Measurements from ENCODE around the gene SLC35F1. TPM values are rescaled to one million over a fixed set of nuclear protein-coding genes. Genes with fewer than 3 reads are reported as not detected.

The SLC35F1 gene
- polyA plus RNA-seq, 1 donor from 2014 or later: 35.1 TPM

DNA sequence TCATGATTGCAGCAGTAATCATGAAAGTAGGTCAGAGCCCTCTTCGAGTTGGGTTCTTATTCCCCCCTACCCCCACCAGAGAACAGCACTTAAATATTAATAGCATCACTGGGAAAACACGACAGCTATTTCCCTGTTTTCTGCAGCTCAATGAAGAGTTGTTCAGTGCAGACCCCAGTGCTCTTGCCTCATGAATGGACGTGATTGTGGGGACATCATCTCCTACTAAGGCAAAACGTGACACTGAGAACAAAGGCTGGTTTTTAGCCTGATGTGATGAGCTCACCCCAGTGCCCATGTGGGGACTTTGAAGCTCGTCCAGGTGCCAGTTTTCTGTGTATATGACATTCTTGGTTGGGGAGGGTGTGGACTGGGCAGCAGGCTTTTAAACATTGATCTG is 105.9 kb downstream of the SLC35F1 start:
- no peaks in the 10 kb centered on the region for H3K9me2 ChIP-seq (ENCODE audit: insufficient read depth, low read length)
- no peaks in the 10 kb centered on the region for H4K20me1 ChIP-seq (ENCODE audit: insufficient read depth)
- H3K27ac ChIP-seq (ENCODE audit: low read length): no peak overlapping the region

DNA sequence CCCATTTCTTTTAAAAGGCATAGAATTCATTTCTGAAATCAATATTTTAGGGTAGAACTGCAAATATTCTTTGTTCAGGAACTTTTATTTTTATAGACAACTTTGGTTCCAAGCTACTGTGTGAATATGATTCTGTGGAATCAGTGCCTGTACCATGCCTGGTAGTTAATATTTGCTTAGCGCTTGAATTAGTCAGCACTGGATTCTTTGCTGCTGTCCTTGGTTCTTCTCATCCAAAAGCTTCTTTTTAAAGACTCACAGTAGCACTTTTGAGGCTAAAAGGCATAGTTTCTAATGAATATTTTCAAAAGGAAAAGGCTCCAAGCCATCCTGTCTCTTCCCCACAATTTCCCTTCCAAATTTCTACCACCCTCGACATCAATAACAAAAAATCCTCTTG is 109.5 kb downstream of the SLC35F1 start:
- no peaks in the 10 kb centered on the region for H3K36me3 ChIP-seq (ENCODE audit: insufficient read depth, low read length)
- H3K79me2 ChIP-seq (replicated peaks; ENCODE audit: insufficient read depth, low read length): no peaks in the 10 kb centered on the region
- H3K9me3 ChIP-seq (ENCODE audit: low read length): no peaks in the 10 kb centered on the region
- H2AFZ ChIP-seq (ENCODE audit: low read depth, low read length): no peak overlapping the region
- TF ChIP-seq, protein P1, sequence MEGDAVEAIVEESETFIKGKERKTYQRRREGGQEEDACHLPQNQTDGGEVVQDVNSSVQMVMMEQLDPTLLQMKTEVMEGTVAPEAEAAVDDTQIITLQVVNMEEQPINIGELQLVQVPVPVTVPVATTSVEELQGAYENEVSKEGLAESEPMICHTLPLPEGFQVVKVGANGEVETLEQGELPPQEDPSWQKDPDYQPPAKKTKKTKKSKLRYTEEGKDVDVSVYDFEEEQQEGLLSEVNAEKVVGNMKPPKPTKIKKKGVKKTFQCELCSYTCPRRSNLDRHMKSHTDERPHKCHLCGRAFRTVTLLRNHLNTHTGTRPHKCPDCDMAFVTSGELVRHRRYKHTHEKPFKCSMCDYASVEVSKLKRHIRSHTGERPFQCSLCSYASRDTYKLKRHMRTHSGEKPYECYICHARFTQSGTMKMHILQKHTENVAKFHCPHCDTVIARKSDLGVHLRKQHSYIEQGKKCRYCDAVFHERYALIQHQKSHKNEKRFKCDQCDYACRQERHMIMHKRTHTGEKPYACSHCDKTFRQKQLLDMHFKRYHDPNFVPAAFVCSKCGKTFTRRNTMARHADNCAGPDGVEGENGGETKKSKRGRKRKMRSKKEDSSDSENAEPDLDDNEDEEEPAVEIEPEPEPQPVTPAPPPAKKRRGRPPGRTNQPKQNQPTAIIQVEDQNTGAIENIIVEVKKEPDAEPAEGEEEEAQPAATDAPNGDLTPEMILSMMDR (IDR thresholded peaks at IDR 0.05; ENCODE audit: poor library complexity, severe bottlenecking): no peak
- TF ChIP-seq MXI1 (conservative IDR thresholded peaks at IDR 0.05; ENCODE audit: poor library complexity, severe bottlenecking) (no peak), RAD21 (conservative IDR thresholded peaks at IDR 0.05) (no peak), EZH2 (IDR thresholded peaks at IDR 0.05; ENCODE audit: borderline replicate concordance, insufficient read depth, low read length, poor library complexity, severe bottlenecking) (no peak), EP300 (conservative IDR thresholded peaks at IDR 0.05; ENCODE audit: poor library complexity, severe bottlenecking) (no peak), TAF1 (IDR thresholded peaks at IDR 0.05; ENCODE audit: low read depth) (no peak), POLR2AphosphoS5 (IDR thresholded peaks at IDR 0.05) (no peak), SMC3 (conservative IDR thresholded peaks at IDR 0.05; ENCODE audit: poor library complexity) (no peak)
- TF ChIP-seq, protein P2, sequence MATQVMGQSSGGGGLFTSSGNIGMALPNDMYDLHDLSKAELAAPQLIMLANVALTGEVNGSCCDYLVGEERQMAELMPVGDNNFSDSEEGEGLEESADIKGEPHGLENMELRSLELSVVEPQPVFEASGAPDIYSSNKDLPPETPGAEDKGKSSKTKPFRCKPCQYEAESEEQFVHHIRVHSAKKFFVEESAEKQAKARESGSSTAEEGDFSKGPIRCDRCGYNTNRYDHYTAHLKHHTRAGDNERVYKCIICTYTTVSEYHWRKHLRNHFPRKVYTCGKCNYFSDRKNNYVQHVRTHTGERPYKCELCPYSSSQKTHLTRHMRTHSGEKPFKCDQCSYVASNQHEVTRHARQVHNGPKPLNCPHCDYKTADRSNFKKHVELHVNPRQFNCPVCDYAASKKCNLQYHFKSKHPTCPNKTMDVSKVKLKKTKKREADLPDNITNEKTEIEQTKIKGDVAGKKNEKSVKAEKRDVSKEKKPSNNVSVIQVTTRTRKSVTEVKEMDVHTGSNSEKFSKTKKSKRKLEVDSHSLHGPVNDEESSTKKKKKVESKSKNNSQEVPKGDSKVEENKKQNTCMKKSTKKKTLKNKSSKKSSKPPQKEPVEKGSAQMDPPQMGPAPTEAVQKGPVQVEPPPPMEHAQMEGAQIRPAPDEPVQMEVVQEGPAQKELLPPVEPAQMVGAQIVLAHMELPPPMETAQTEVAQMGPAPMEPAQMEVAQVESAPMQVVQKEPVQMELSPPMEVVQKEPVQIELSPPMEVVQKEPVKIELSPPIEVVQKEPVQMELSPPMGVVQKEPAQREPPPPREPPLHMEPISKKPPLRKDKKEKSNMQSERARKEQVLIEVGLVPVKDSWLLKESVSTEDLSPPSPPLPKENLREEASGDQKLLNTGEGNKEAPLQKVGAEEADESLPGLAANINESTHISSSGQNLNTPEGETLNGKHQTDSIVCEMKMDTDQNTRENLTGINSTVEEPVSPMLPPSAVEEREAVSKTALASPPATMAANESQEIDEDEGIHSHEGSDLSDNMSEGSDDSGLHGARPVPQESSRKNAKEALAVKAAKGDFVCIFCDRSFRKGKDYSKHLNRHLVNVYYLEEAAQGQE (IDR thresholded peaks at IDR 0.05; ENCODE audit: borderline replicate concordance): no peak
- H3F3A ChIP-seq (ENCODE audit: insufficient read depth, low read length, poor library complexity, severe bottlenecking): no peaks in the 10 kb centered on the region
- H3K27me3 ChIP-seq (ENCODE audit: insufficient read depth, low read depth, low read length): no peaks in the 10 kb centered on the region
- no peak overlapping the region for H3K9ac ChIP-seq (ENCODE audit: low read length)
- H3K27ac ChIP-seq (ENCODE audit: low read length): no peak overlapping the region
- no peak overlapping the region for H3K4me3 ChIP-seq (ENCODE audit: low read length)
- no peaks in the 10 kb centered on the region for H3K9me2 ChIP-seq (ENCODE audit: insufficient read depth, low read length)
- no peaks in the 10 kb centered on the region for H4K20me1 ChIP-seq (ENCODE audit: insufficient read depth)
- no peak overlapping the region for H3K4me2 ChIP-seq (ENCODE audit: low read length)

More for the DNA sequence above, 105.9 kb downstream of the SLC35F1 start:
- no peak overlapping the region for H3K9ac ChIP-seq (ENCODE audit: low read length)
- H3K36me3 ChIP-seq (ENCODE audit: insufficient read depth, low read length): no peaks in the 10 kb centered on the region
- H3K4me2 ChIP-seq (ENCODE audit: low read length): no peak overlapping the region
- H3K9me3 ChIP-seq (ENCODE audit: low read length): no peaks in the 10 kb centered on the region
- H3K27me3 ChIP-seq (ENCODE audit: insufficient read depth, low read depth, low read length): no peaks in the 10 kb centered on the region
- no peaks in the 10 kb centered on the region for H3K79me2 ChIP-seq (replicated peaks; ENCODE audit: insufficient read depth, low read length)
- H2AFZ ChIP-seq (ENCODE audit: low read depth, low read length): no peak overlapping the region
- H3F3A ChIP-seq (ENCODE audit: insufficient read depth, low read length, poor library complexity, severe bottlenecking): no peaks in the 10 kb centered on the region
- TF ChIP-seq EZH2 (IDR thresholded peaks at IDR 0.05; ENCODE audit: borderline replicate concordance, insufficient read depth, low read length, poor library complexity, severe bottlenecking) (no peak), MXI1 (conservative IDR thresholded peaks at IDR 0.05; ENCODE audit: poor library complexity, severe bottlenecking) (no peak), POLR2AphosphoS5 (IDR thresholded peaks at IDR 0.05) (no peak)
- no peak overlapping the region for H3K4me3 ChIP-seq (ENCODE audit: low read length)

Measured in neural cell (in vitro differentiated cells).